CMK (cell line): ENCODE data around the gene FMNL3.
"Not testable (repeated sequence)": the region's sequence is repeated elsewhere in the genome, so short reads cannot be mapped to it uniquely, and the experiment has no call there.

ENCODE experiments used
- DNase-seq: peaks from one replicate; pipeline ENCODE4 v3.0.0-alpha.2; 2010; ENCODE audit warnings: low read depth

FMNL3 gene

GRCh38 chr12:49717800-49718199 is 10.6 kb upstream of the FMNL3 start:
- DNase-seq: not testable (repeated sequence)

DNA sequence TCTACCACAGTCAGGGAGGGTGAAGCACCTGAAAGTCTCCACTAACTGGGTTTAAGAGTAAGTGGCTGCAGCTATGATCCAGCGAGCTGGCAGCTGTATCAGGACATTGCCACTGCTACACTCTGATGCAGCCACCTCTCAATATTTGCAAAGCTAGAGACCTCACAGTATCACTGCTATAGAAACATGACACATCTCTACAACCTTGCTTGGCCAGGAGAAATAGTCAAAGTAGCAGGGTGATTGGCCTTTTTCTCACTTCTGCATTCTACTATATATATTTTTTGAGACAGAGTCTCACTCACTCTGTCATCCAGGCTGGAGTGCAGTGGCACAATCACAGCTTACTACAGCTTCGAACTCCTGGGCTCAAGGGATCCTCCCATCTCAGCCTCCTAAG is 9.3 kb upstream of the FMNL3 start:
- no peak for DNase-seq

DNA sequence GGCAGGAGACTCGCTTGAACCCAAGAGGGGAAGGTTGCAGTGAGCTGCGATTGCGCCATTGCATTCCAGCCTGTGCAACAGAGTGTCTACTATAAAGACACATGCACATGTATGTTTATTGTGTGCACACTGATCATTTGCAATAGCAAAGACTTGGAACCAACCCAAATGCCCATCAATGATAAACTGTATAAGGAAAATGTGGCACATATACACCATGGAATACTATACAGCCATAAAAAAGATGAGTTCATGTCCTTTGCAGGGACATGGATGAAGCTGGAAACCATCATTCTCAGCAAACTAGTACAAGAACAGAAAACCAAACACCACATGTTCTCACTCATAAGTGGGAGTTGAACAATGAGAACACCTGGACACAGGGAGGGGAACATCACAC is 6.7 kb upstream of the FMNL3 start:
- DNase-seq: not testable (repeated sequence)

- no peak for DNase-seq
Measured at GRCh38 chr12:49708851-49709250, 1.6 kb upstream of the FMNL3 start.

DNA sequence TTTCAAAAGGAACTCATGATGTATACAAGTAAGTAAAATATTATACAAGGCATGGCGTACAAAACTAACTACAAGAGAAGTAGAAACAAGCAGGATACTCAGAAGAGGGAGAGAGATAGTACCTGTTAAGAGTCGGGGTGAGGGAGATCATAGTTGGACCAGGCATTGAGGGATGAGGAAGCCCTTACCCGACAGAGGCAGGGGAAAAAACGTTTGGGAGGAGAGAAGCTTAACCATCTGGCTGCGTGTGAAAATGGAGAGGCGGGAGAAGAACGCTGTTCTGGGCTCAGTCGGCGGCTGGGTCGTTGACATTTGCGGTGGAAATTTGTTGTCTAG is 575 bp upstream of the FMNL3 start:
- no peak for DNase-seq

DNA sequence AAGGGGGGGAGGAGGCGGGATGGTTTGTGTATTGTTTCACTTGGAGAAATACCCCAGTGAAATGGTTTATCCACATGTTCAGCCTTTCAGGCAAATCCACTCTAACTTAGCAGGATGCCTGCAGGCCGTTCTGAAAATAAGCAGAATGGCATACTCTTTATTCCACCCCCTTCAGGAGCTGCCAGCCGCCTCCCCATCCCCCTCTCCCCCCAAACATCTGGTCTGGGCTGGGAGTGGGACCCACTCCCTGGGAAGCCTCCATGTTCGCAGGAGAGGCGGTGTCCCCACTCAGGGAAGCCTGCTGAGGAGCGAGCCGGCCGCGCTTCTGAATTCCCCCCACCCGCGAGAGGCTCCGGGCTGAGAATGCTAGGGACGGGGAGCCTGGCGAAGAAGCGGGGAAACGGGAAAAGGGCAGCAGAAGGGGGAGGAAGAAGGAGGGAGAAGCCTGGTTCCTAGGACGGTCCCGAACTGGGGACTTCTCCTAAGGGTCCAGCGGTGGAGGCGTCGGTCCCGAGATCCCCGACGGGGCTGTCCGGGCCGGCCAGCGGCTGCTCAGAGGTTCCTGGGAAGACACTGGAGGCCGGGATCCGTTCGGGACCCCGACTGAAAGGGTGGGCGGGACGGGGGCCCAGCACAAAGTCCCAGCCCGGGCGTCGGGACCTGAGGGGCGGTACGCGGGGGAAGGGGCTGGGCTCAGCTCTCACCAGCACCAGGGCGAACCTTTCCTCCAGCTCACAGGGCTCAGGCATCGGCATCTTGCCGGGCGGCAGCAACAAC is 666 bp downstream of the FMNL3 start:
- DNase-seq: no peak

GRCh38 chr12:49705479-49706134 is 1.6 kb downstream of the FMNL3 start:
- DNase-seq: no peak

DNA sequence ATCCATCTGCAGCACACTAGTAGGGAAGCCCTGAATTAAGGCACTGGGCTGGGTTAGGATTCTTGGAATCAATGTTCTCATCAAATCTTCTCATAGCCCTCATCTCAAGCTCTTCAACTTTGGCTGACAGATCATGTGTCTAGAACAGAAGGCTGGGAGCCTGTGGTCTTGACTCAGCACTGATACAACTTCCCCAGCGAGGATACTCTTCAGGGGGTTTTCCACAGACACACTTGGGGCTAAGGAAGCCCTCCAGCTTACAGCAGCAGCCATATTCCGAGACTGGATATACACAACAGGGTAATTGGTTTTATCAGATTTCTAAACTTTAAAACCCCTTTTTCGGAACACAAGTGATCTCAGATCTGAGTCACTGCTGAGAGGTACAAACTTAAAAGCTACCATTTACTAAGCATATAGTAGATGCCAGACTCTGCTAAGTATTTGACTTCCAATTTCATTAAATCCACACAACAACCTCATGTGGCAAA is 3.5 kb downstream of the FMNL3 start:
- DNase-seq: no peak

DNA sequence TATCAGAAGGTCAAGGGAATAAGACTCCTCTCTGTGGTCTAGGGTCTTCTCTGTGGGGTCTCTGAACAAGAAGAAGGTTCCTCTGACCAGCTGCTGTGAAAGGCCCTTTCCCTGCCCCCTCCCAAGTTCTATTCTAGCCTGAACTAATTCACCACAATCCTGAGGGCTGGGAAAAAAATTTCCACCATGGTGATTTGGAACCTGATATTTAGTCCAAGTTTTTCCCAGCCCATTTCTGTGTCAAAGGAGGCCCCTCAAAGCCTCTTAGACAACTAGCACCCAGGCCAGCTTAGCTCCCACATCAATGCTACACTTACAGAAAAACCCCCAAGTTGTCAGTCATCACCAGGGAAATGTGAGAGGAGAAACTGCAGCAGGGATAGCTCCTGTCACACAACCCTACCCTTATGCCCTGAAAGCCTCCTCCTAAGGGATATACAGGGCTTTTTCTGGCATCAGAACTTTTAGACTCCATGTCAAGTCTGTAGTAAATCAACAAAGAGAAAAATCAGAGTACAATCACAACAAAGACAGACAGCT is 4.5 kb downstream of the FMNL3 start:
- no peak for DNase-seq

GRCh38 chr12:49702009-49702408 is 5.2 kb downstream of the FMNL3 start:
- DNase-seq: no peak

DNA sequence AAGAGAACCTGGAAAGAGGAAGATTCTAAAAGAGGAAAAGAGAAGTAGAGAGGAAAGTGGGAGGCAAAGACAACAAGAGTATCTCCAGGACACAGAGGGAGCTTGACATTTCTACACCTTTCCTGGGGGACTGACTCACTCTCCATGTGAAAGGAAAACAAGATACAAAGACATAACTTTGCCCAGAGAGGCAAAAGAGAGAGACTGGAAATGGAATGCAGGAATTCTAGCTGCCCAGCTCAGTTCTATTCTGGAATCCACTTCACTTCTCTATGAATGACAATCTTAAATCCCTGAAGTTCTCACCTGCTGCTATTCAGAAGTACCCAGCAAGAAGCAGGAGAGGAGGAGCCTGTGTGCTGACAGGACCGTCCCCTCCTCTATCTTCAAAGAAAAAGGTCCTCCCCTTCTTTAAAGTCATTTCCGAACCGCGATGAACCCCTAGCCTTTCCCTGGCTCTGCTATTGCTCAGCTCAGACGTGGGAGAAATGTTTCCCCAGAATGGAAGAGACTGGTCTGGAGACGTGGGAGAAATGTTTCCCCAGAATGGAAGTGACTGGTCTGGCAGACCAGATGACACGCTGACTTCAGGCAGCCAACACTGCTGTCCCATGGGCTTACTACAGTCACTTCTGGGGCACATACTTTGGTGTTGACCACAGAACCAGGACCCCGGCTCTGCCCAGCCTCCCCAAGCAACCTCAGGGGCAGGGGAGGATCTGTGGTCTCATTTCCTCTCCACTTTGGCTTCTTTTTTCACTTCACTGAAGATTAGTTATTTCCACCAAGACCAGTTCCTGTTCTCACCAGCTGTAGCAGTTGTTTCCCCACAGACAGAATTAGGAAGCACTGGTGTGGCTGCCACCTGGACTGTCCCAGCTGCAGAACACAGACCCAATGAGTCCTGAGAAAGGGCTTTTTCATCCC is 8.3 kb downstream of the FMNL3 start:
- peak; percentile 36 for DNase-seq

DNA sequence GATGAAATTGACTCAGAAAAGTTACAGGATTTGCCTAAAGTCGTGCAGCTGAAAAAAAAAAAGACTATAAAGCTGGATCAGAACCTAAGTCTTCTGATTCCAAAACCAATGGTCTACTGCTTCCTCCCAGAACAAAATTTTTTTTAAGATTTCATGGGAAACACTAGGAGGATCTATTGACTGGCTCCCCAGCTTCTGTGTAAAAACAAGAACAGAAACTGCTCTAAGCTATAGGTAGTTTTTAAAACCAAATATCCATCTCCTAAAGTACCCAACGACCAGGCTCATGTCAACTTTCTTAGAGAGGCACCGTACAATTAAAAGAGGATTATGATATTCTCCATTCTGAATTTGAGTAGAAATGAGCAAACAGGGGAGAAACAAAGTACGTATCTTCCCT is 9.4 kb downstream of the FMNL3 start:
- DNase-seq: no peak

DNA sequence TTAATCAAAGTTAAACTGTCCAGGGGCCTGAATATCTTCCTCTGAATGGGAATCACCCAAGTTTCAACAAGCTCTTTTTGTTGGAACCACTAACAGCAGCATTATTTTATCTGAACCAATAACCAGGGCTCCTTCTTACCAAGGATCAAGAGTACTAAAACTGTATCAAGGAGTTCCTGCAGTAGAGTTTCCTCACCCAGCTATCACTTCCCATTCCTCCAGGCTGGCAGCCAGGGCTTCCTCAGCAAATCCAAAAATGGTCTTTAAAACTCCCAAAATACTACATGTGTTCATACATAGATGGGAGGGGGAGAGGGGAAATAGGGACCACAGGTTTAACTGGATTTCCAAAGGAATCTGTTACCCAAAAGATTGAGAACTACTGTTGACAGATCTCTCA is 10.5 kb downstream of the FMNL3 start:
- DNase-seq: no peak

DNA sequence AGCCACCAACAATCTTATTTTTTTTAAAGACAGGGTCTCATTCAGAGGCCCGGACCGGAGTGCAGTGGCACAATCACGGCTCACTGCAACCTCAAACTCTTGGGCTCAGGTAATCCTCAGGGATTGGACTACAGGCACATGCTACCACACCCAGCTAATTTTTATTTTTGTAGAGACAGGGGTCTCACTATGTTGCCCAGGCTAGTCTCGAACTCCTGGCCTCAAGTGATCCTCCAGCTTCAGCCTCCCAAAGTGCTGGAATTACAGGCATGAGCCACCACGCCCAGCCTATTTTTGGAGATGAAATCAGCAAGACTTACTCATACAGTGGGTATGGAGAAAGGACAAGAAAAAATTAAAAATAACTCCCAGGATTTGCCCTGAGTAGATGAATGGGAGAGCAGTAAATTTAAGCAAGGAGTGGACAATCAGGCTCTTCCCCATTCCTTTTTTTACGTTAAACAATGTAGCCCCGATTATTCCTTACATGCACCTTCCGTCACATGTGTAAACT is 13.2 kb downstream of the FMNL3 start:
- DNase-seq: no peak

DNA sequence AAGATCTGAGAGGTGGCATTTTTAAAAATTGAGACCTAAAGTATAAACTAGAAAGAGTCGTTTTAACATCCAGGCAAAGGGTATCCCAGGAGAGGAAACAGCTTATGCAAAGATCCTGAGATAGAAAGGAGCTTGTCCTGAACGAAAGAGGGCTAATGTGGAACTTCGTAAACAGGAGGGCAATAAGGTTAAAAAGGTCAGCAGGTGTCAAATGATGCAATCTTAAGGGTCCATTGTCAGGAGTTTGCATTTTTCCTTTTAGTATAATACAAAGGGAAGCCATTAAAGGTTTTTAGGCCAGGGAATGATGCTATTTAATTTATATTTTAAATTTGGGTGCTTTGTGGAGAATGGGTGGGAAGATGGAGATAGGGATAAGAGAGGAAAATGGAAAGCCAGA is 14.4 kb downstream of the FMNL3 start:
- DNase-seq: no peak

GRCh38 chr12:49689785-49690184 is 17.4 kb downstream of the FMNL3 start:
- DNase-seq: no peak

GRCh38 chr12:49689237-49689636 is 18.0 kb downstream of the FMNL3 start:
- no peak for DNase-seq

DNA sequence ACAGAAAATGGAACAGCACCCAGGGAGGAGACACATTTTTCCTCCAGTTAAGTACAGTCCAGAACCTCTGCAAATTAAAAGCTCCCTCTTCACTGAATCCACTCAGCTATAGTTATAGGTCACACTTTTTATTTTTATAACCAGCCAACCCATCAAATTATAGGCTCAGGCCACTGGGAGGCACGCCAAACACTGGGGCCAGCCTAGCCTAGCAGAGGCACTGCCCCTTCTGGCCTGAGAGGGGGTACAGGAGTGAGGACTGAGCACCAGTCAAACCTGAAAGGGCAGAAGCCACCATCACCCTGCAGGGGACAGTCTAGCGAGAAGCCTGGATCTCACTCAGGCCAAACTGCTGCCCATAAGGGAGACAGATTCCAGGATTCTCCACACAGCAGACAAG is 19.3 kb downstream of the FMNL3 start:
- no peak for DNase-seq

DNA sequence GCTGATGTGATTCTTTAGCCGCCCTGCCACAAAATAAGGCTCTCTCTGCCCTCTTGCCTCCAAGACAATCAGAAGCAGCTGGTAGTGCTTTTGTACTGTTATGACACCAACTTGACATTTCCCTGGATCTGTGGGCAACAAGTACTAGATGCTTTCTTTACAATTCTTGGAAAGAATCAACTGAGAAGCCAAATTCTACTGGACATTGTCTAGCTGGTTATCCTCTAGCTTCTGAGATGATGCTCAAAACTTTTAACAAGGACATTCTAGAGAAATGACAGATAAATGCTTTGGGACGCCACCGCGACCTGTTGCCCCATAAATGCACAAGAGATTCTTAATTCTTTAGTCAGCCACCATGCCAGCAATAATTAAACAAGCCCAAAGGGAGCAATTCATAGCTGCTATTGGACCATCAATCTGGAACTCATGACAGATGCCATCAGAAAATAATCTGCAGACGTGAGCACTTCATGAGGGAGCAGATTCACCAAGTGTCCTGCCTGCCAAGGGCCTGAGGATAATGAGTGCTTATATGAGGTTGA is 22.8 kb downstream of the FMNL3 start:
- no peak for DNase-seq

GRCh38 chr12:49683599-49684309 is 23.5 kb downstream of the FMNL3 start:
- DNase-seq: no peak

DNA sequence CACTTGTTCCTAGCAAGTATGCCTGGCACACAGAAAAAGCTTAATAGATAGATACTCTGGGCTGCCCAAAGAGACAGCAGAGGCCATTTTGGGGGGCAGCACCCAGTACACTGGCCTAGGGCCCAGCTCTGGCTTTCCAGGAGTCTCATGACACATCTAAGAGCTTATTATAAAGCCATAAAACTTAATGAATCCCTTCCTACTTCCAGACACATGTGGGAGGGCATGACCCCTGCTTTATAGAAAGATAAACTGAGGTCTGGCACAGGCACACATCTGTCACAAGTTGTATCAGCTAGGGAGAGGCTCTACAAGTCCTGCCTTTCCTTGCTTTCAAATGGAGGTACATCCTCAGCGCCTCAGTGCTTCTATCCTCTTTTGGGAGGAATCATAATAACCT is 27.1 kb downstream of the FMNL3 start:
- no peak for DNase-seq
